Kidney glomerular epithelial cell (primary cell): ENCODE data around the gene PKD1L1.

Experiments used
- DNase-seq: peaks from one replicate; lab custom pipeline; 2025; lab: John Stamatoyannopoulos, UW

PKD1L1 gene

DNA sequence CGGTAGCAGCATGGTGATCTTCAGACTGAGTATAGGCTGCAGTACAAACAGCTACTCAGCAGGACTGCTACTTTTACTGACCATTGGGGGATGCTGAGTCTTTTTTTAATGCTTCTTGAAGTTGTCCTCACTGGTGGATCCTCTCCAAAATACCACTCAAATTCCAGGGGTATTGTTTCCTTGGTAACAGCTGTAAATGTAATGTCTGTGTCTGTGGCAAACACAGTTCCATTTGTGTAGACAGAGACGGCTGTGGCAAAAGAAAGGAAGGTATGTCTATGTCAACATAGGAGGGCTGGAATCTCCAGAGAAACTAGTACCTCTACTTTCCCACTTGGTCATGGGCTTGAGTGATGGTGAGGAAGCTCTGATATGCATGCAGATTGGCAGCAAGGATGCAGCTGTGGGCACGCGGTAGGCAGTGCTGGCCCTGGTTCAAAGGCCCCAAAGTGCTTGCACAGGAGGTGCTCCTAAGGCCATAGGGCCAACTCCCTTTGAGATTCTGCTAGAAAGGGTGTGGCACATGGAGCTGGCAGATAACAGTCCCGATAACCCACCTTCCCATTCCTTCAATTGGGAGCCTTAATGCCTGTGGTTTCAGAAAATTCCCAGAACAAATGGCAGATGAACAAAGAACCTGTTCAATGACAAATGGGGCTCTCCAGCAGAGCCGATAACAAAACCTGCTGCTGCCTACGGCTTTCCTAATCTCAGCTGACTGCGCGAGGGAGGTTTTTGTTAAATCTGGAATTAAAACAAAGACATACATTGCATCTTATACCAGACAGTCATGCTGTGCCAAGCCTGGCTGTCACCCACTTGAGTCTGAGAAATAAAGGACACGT is 43.0 kb downstream of the PKD1L1 start:
- no peak for DNase-seq

DNA sequence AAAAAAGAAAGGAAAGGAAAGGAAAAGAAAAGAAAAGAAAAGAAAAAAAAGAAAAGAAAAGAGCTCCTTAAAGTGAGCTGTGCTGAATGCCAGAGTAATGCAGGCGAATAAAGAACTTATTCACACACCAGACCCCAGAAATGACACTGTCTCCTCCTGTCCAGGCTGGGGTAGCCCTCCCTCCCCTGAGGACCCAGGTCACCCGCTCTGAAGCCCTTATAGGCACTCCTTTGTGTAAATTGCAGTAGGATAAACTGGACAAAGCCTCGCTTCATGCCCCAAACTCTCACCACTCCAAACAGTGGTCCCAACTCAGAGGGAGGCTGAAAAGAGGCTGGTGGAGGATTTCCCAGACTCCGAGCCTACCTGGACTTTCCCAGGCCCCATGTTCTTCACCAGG is 46.3 kb downstream of the PKD1L1 start:
- DNase-seq = no peak

DNA sequence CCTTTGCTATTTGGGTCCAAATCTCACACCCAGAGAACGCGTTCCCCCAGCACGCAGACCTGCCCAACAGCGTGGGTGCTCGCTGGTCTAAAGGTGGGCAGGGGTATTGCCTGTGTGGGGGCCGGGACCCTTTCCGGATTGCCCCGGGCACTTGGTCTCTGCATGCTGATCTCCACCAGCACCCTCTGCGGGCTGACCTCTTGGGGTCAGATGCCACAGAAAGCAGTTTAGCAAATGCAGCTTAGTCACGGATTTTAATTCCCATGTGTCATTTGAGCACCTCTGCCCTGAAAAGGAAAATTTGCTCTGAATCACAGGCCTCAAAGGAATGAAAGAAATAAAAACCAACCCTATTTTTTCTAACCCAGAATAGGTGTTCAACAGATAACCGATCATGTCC is 46.7 kb downstream of the PKD1L1 start:
- DNase-seq = no peak

DNA sequence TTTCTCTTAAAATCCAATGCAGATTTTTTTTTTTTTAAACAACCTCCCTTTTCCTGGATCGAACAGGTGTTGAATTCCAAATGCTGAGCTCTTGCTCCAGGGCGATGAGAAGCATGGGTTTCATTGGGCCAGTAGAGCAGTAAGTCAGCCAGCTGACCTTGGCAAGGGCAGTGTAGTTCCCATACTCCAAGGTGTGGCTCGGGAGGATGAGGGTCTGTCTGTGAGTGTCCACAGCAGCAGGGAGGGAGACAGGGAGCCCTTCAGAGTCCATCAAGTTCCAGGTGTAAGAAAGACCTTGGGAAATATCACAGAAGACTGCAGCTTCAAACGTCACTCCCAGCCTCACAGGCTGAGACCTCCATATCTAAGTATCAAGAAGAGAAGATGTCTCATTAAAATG is 50.4 kb downstream of the PKD1L1 start:
- DNase-seq = no peak

DNA sequence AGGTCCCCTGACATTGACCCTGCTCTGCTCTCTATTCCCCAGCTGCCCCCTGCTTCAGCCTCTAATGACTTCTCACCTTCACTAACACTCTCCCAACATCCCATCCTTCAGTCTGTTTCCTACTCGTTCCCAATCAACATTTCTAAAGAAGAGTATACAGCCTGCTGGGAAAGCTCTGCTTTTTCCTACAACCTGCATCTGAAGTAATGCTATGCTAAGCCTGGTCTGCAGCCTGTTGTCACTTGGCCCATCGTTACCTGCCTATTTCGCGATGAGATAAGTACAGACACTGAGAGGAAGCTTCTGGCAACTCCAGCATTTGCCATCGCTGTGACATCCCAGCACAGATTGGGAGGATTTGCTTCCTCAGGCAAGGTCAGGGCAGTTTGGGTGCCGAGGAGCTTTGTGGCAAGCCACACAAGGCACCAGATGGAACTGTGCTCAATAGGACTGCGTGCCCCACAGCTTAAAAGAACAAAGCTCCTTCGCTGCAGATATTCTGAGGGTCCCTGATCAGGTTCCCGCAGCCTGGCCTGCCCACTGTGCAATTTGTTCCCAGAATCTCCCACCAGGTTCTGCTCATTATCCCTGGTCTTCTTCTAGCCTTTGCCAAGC is 51.4 kb downstream of the PKD1L1 start:
- no peak for DNase-seq

DNA sequence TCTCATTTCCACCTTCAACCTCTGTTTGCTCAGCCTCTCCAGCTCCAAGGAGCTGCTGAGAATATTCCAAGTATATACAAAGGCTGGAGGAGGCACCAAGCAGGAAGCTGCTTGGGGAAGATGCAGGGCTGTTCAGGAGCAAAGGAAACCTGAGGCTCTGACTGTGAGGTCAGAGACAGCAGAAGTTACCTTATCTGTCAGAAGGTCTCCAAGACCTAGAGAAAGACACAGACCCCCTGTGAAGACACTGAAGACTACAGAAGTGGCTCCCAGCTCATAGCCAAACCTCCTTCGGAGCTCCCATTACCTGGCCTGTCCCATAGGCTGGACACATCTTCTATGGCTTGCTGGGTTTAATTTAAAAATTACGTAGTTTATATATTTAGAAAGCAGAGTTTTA is 53.2 kb downstream of the PKD1L1 start:
- no peak for DNase-seq

DNA sequence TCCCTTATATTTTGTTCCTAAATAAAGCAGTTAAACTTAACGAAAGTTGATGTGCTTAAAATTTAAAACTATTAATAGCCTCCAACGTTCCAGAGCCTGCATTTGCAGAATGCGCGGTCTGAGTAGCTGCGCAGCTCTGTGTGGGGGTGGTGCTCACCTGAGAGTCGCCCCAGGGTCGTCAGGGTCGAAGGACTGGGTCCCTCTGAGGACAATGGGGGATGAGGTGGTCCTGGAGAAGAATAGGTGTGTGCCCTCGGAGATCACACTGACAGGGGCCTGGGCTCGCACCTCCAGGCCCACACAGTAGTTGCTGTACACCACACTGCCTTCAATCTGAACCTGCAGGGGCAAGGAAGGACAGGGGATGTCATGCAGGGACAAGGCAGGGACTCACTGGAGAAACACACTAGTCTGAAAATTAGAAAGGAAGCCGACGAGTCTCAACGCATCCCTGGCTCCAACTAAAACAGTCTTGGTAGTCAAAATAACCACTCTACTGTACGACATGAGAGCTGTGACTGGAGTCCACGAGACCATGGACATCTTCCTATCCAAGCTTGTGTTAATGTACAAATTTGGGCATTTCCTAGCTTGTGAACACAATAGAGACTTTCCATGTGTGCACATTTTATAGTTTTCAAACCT is 54.4 kb downstream of the PKD1L1 start:
- no peak for DNase-seq

DNA sequence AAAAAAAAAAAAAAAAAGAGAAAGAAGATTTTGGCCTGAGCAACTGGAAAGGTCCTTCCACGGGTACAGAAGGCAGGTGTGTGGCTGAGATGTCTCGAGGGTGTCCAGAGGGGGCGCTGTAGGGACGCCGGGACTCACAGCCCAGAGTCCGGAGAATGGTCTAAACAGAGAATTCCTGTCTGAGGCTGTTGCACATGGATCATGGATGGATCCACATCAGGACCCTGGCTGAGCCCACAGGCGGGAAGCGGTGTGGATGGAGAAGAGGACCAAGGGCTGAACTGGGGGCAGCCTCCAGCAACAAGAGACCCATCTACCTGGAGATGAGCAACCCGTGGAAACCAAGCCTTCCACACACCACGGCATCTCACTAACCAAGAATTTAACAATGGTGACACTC is 55.0 kb downstream of the PKD1L1 start:
- DNase-seq = no peak

DNA sequence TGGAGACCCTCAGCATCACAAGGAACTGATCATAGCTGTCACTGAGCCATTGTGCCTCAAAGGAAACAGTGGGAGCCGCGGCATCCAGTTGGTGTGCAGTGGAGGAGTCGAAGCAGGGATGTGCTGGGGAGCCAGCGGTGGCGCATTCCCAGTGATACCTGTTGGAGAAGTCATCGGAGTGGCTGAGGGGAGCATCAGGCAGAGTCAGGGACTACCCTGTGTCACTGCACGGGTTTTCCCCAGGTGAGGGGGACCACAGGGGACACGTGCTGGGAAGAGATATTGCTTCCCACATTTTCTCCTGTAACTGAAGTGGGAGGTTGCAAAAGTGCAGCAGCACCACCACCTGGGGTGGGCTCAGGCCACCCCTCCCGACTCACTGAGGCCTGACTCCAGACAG is 57.7 kb downstream of the PKD1L1 start:
- no peak for DNase-seq

DNA sequence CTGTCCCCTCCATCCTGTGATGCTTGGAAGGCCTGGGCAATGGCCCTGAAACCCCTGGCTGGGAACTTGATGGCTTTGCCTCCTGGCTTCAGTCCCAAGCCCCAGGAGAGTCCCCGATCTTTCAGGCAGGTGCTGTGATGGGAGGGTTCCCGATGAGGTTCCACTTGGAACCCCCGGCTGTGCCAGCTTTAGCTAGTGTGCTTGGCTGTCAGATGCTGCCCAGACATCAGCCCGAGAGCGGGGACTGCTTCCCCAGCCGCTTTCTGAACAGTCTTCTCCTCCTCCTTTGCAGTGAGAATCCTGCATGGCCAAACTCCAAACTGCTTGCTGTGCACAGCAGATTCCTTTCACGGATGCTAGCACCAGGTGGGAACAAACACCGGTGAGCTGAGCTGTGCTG is 58.1 kb downstream of the PKD1L1 start:
- no peak for DNase-seq

DNA sequence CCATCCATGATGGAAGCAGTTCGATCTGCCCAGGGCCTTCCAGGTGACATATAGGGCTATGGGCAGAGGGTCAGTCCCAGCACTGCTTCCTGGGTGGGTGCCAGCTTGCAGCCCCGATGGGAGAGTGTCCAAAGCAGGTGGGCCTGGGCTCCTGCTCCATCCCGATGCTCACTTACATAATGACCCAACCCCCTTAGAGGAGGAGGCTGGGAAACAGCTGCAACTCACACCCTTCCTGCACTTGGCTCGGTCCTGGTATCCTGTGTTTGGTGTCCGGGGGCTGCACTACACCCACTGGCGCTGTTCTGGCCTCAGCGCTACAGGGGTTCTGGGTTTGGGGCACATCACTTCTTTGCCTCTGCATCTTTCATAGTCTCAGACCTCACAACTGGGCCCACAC is 58.5 kb downstream of the PKD1L1 start:
- no peak for DNase-seq

DNA sequence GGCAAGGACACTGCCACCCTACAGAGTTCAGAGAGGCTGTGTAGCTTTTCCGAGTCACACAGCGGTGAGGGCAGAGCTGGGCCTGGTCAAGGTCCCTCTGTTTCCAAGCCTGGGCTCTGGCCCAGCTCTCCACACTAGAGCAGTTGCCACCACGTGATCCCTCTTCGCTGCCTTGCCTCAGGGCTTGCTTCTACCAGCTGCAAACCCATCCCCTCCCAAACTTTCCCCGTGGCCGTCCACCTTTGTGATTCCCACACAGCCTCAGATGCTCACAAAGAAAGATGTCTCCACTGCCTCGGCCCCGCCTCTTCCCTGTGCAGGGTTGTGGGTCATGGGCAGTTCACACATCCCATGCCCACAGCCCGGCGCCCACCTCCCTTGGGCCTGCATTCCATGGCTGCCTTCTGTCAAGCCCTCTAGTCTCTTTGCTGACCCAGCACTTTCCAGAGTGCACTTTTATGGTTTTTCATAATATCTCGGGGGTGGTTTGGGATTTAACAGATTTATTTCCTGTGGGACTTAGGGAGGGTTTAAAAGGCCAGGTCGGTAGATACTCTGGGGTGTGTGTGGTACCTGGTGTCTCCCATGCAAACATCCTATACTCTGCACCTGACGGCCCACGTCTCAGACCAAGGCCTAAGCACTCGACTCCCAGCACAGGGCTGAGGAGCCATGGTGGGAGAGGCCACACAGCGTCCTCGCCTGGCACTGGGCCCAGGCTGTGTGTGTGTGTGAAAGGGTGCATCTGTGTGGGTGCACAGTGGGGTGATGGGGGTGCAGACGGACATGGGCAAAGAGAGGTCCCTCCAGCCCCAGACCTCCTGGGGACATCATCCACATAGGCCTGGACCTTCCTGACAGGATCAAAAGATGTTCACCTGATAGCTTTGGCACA is 59.6 kb downstream of the PKD1L1 start:
- DNase-seq = no peak

DNA sequence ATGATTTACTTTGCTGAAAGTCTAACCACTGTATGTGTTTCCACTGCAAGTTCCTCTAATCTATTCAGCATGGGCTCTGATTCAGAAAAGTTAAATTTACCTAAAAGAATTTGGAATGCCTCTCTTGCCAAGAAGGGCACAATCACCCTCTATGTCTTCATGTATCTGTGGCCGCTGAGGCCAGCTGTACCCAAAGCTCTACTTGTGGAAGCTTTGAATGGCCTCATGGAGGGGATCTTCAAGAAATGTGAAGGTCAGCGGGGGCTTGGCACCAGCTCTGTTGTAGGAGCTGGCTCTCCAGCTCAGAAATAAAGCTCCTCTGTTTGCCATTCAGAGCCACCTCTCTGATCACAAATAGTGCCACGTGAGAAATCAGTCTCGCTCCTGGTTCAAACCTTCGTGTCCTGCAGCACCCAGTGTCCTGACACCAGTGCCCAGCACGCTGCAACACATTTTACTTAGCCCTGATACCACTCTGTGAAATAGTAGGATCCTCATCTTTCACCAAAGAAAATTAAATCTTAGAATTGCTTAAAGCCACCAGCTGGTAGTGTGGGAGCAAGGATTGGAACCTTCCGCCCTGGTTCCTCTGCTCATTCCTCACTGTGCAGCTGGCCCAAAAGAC is 61.1 kb downstream of the PKD1L1 start:
- DNase-seq = no peak

DNA sequence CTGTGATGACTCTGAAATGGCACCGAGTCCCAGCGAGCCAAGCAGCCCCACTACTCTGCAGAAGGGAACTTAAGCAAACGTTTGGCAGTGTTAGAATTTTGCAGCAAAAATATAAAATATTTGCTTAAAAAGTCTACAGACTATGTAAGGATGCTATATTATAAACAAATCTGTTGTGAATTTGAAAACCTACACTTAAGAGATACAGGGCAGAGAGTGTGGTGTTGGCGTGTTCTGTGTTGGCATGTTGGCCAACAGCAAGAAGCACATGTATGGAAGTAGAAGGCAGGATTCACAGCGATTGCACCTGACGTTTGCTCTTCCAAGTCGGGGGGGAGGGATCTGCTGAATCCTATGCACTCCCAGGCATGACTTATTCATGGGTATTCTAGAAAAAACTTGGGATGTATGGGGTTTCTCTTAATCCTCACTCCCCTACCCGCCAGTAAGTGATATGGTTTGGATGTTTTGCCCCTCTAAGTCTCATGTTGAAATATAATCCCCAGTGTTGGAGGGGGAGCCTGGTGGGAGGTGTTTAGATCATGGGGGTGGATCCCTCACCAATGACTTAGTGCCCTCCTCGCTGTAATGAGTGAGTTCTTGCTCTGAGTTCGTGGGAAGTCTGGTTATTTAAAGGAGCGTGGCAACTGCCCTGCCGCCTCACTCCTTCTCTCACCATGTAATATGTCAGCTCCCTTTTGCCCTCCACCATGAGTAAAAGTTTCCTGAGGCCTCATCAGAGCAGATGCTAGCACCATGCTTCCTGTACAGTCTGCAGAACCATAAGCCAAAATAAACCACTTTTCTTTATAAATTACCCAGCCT is 62.1 kb downstream of the PKD1L1 start:
- DNase-seq = no peak

DNA sequence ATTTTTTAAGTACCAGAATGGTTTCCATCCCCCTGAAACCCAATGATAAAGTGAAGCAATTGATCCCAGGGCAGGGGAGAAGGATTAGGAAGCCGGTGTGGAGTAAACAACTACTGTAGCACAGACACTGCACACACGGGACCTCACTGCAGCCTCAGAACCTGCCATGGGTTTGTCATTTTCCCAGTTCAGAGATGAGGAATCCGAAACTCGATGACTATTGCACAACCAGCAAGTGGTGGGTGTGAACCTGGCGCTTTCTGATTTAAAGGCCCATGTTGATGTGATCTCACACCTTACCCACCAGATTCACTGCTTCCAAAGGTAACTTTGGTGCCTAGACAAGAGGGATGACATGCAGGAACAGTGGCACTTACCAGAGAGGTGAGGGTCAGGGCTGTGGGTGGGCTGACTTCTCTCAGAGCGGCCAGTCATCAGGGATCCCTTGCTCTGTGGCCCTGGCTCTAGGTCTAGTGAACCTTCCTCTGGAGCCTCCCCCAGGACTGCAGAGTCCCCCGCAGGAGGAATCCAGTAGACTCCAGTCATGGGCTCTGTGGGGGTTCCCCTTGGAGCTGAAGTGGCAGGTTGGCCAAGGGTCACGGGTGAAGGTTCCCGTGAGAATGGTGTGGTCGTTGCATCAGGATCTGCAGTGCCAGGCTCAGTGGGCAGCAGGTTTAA is 62.8 kb downstream of the PKD1L1 start:
- no peak for DNase-seq

DNA sequence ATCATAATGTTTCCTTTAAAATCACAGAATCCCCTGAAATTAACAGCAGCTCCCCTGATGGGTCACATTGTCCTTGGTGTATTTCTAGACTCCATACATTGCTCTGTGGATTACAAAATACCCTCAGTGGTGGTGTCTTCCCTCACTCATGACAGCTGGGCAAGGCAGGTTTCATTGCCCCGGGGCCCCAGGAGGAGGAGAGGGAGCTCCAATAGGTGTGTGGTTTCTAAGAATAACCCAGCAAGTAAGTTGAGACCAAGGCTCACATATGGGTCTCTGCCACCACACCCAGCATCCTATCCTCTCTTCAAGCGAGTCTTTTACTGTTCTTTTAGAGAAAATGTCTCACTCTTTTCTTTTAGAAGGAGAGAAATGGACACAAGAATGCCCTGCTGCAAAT is 63.6 kb downstream of the PKD1L1 start:
- DNase-seq = no peak

DNA sequence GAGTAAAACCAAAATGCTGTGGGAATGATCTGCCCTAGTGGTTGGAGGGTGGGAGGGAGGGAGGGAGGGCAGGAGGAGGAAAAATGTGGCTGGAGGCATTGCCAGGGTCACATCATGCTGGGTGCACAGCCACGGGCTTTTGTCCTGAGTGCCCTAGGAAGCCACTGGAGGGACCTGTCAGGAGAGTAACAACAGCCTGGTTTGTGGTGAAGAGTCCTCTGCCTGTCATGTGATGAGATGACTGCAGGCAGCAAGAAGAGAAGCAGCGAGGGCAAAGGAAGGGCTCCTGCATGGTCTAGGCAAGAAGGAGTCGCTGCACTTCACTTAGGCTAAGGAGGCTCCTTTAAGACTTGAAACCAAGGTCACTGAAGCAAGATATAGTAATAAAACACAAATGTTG is 65.6 kb downstream of the PKD1L1 start:
- no peak for DNase-seq

DNA sequence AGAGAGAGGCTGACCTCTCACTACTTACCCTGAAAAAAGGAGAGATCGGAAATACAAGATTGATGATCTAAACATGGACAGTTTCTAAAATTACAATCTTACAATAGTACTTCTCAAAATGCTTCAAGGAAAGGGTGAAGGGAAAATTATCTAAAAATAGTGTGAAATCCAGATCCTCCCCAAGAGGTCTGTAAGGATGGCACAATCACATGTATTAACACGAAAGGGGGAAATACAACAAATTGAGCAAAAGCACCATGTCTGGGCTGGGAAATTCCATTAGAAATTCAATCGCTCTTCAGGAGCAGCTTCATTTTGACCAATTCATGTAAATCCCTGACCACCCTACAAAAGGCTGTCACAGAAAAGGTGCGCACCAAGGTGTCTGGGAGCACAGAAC is 67.0 kb downstream of the PKD1L1 start:
- DNase-seq = no peak

DNA sequence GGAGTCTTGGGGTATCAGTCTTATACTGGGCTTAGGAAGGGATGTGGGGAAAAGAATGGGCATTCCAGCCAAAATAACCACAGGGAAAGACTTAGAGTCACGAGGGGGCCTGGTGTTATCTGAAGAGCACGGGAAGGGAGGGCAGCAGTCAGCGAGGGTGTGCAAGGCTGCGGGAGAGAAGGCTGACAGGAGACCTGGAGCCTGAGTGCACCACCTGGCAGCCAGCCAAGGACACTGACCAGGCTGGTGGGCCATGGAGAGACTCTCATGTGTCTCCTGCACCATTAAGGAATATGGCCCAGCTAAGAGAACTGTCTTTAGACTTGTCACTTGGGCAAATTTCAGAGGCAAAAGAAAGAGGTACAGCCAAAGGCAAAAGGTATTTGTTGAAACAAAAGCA is 69.6 kb downstream of the PKD1L1 start:
- no peak for DNase-seq

DNA sequence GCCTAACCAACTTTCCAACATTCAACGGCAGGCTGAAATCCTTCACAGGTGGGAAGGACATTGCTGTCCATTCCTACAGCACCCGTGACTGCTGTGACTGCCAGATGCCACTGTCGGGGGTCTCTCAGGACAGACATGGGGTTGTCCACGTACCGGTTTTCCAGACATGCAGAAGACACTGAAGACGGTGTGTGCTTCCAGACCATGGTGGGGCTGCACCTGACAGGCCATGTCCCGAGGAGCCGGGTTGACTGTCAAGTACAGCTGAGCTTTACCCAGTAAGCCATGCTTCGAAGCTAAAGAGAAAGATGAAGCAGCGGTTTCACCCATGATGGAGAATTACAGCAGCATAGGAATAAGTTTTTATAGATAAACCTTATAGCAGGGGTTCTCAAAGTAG is 70.9 kb downstream of the PKD1L1 start:
- DNase-seq = no peak
